ENCODE measurements around the gene CDK14. TPM values are rescaled to one million over a fixed set of nuclear protein-coding genes. Genes with fewer than 3 reads are reported as not detected.

CDK14 gene
- total RNA-seq, 1 experiment from 2014 or later = 39.1 TPM

DNA sequence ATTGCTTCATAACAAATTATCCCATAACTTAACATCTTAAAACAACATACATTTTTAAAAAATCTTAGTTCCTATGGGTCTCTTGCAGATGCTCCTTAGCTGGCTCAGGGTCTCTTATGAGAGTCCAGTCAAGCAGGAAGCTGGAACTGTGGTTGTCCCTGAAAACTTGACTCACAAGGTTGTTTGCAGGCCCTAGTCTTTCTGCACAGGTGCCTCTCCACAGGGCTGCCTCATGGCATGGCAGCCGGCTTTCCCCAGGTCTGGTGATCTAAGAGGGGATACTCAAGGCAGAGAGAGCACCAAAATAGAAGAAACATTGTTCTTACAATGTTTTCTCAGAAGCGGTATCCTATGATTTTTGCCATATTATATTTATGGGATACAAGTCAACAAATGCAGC lies 127.1 kb downstream of the CDK14 start:
- TF ChIP-seq CTCF (conservative IDR thresholded peaks at IDR 0.05) (no peak), EZH2 (IDR thresholded peaks at IDR 0.05; ENCODE audit: low read depth) (no peak)
- DNase-seq = no peak
- Histone ChIP-seq H2AFZ (no peak overlapping the region), H3K9me2 (ENCODE audit: insufficient read depth) (no peaks in the 10 kb centered on the region), H3K9me3 (ENCODE audit: insufficient read depth, low read depth) (no peaks in the 10 kb centered on the region), H3K4me1 (replicated peaks; ENCODE audit: insufficient read depth) (no peaks in the 10 kb centered on the region), H3K36me3 (ENCODE audit: low read depth) (no peaks in the 10 kb centered on the region), H3K27ac (no peak overlapping the region), H3K4me3 (no peak overlapping the region), H3F3A (ENCODE audit: insufficient read depth, low read depth) (no peaks in the 10 kb centered on the region), H3K27me3 (ENCODE audit: insufficient read depth, low read depth) (no peaks in the 10 kb centered on the region), H3K4me2 (no peak overlapping the region), H4K20me1 (ENCODE audit: insufficient read depth) (no peaks in the 10 kb centered on the region), H3K79me2 (ENCODE audit: low read depth) (no peaks in the 10 kb centered on the region)
- intact Hi-C loops (cut with micrococcal nuclease; ENCODE audit: unreplicated experiment) = no loop called here
- ChIA-PET POLR2A (ENCODE audit: unreplicated experiment) (no interaction called here), CTCF (no interaction called here)
- no TSS peak for BruUV-seq (replicated peaks)

DNA sequence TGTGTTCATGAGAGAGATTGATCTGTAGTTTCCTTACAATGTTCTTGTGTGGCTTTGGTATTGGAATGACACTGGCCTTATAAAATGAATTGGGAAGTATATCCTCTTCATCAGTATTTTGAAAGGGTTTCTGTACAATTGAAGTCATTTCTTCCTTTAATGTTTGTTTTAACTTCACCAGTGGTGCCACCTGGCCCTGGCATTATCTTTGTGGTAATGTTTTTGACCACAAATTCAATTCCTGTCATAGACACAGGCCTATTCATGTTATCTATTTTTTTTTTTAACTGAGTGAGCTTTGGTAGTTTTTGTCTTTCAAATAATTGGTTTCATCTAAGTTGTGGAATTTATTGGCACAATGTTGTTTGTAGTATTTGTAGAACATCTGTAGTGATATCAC lies 127.7 kb downstream of the CDK14 start:
- Histone ChIP-seq H2AFZ (no peak overlapping the region), H3K9me2 (ENCODE audit: insufficient read depth) (no peaks in the 10 kb centered on the region; the same call in 1 of the 2 replicates), H4K20me1 (ENCODE audit: insufficient read depth) (no peaks in the 10 kb centered on the region), H3K4me3 (no peak overlapping the region), H3K4me2 (no peak overlapping the region), H3K4me1 (replicated peaks; ENCODE audit: insufficient read depth) (no peaks in the 10 kb centered on the region), H3K36me3 (ENCODE audit: low read depth) (no peaks in the 10 kb centered on the region), H3K79me2 (ENCODE audit: low read depth) (no peaks in the 10 kb centered on the region), H3F3A (ENCODE audit: insufficient read depth, low read depth) (no peaks in the 10 kb centered on the region), H3K27ac (no peak overlapping the region), H3K9me3 (ENCODE audit: insufficient read depth, low read depth) (no peaks in the 10 kb centered on the region), H3K27me3 (ENCODE audit: insufficient read depth, low read depth) (no peaks in the 10 kb centered on the region)
- ChIA-PET CTCF (no interaction called here), POLR2A (ENCODE audit: unreplicated experiment) (no interaction called here)
- intact Hi-C loops (cut with micrococcal nuclease; ENCODE audit: unreplicated experiment) = no loop called here
- no peak for DNase-seq
- BruUV-seq (replicated peaks) = no TSS peak
- TF ChIP-seq EZH2 (IDR thresholded peaks at IDR 0.05; ENCODE audit: low read depth) = no peak
- no peak for TF ChIP-seq CTCF (conservative IDR thresholded peaks at IDR 0.05)

DNA sequence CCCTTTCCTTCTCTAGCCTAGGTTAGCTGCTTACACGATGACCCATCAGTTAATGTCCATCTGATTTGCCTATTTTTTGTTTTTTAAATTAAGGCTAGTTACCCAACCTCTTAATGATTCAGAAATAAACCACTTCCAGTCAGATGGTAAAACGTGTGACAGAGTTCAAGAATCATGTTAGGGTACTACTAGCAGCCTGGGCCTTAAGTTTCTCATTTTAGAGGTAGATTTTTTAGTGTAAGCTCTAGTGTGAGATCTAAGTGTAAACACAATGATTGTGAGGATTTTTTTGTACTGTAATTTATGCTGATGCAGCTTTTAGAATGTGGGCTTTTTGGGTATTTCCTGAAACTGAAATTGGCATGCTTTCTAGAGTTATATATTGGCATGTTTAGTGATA lies 130.0 kb downstream of the CDK14 start:
- H3K27me3 ChIP-seq (ENCODE audit: insufficient read depth, low read depth) = no peaks in the 10 kb centered on the region
- intact Hi-C loops (cut with micrococcal nuclease; ENCODE audit: unreplicated experiment) = no loop called here
- no peaks in the 10 kb centered on the region for H3K36me3 ChIP-seq (ENCODE audit: low read depth)
- CTCF ChIA-PET = no interaction called here
- DNase-seq = no peak
- no peak overlapping the region for H3K4me3 ChIP-seq
- no peaks in the 10 kb centered on the region for H3K4me1 ChIP-seq (replicated peaks; ENCODE audit: insufficient read depth)
- no peaks in the 10 kb centered on the region for H3F3A ChIP-seq (ENCODE audit: insufficient read depth, low read depth)
- no peak overlapping the region for H3K27ac ChIP-seq
- H4K20me1 ChIP-seq (ENCODE audit: insufficient read depth) = no peaks in the 10 kb centered on the region
- BruUV-seq (replicated peaks) = no TSS peak
- no peaks in the 10 kb centered on the region; the same call in 1 of the 2 replicates for H3K9me2 ChIP-seq (ENCODE audit: insufficient read depth)
- H3K79me2 ChIP-seq (ENCODE audit: low read depth) = no peaks in the 10 kb centered on the region
- H2AFZ ChIP-seq = no peak overlapping the region
- no peak overlapping the region for H3K4me2 ChIP-seq
- POLR2A ChIA-PET (ENCODE audit: unreplicated experiment) = interaction anchor here (0.6 kb wide), 1 partner anchor 12 kb away, joined by 4 read pairs; no protein-coding TSS in a partner anchor
- TF ChIP-seq CTCF (conservative IDR thresholded peaks at IDR 0.05) (no peak), EZH2 (IDR thresholded peaks at IDR 0.05; ENCODE audit: low read depth) (no peak)
- H3K9me3 ChIP-seq (ENCODE audit: insufficient read depth, low read depth) = no peaks in the 10 kb centered on the region
